Endodermal cell (in vitro differentiated cells): ENCODE data around the gene PGAM5. TPM values are rescaled to one million over a fixed set of nuclear protein-coding genes. Genes with fewer than 3 reads are reported as not detected.

Experiments
- DNase-seq: peaks from one replicate; pipeline ENCODE4 v3.0.0-alpha.2; 2017
- H3K27ac ChIP-seq: 2 replicates; pipeline ENCODE4 v1.5.1; 2013; ENCODE audit warnings: mild to moderate bottlenecking, low read depth, low read length, moderate library complexity
- H3K27me3 ChIP-seq: 2 replicates; pipeline ENCODE4 v1.6.1; 2013; ENCODE audit warnings: mild to moderate bottlenecking, low read length, moderate library complexity; ENCODE audit not compliant: insufficient read depth, control insufficient read depth, poor library complexity, severe bottlenecking
- H3K36me3 ChIP-seq: 2 replicates; pipeline ENCODE4 v1.7.0; 2013; ENCODE audit warnings: mild to moderate bottlenecking, low read length, moderate library complexity; ENCODE audit not compliant: control insufficient read depth, insufficient read depth
- H3K4me1 ChIP-seq: one replicate; pipeline ENCODE4 v1.7.0; 2013; ENCODE audit warnings: low read length; ENCODE audit not compliant: control insufficient read depth, insufficient read depth
- H3K4me3 ChIP-seq: 2 replicates; pipeline ENCODE4 v1.5.1; 2013; ENCODE audit warnings: mild to moderate bottlenecking, low read length, moderate library complexity
- H3K9ac ChIP-seq: 2 replicates; pipeline ENCODE4 v1.6.1; 2013; ENCODE audit warnings: mild to moderate bottlenecking, low read length, moderate library complexity; ENCODE audit not compliant: poor library complexity, severe bottlenecking; ENCODE audit errors: extremely low read depth
- H3K9me3 ChIP-seq: 2 replicates; pipeline ENCODE4 v1.6.1; 2013; ENCODE audit warnings: mild to moderate bottlenecking, low read length, moderate library complexity; ENCODE audit not compliant: control insufficient read depth
- H3K27ac Mint-ChIP-seq: 2 replicates; pipeline ENCODE4 v1.8.0; 2020; ENCODE audit warnings: mixed read lengths
- H3K27me3 Mint-ChIP-seq: 2 replicates; pipeline ENCODE4 v1.8.0; 2021; ENCODE audit warnings: mild to moderate bottlenecking, mixed read lengths; ENCODE audit not compliant: insufficient read depth
- H3K36me3 Mint-ChIP-seq: 2 replicates; pipeline ENCODE4 v1.8.0; 2020; ENCODE audit warnings: low read depth, mixed read lengths
- H3K4me1 Mint-ChIP-seq: 2 replicates; pipeline ENCODE4 v1.8.0; 2020; ENCODE audit warnings: mixed read lengths
- H3K4me3 Mint-ChIP-seq: 2 replicates; pipeline ENCODE4 v1.8.0; 2020; ENCODE audit warnings: mild to moderate bottlenecking, moderate library complexity, mixed read lengths
- H3K9me3 Mint-ChIP-seq: 2 replicates; pipeline ENCODE4 v1.8.0; 2020; ENCODE audit warnings: mild to moderate bottlenecking, mixed read lengths
- WGBS, 2 experiments: methylation state at CpG; one replicate each; pipeline versions ENCODE4 v1.1.5 to v1.1.7; 2013; ENCODE audit warnings: missing lambda C conversion rate in 2 of 2, mixed read lengths in 1 of 2; ENCODE audit not compliant: insufficient coverage in 1 of 2, insufficient read length in 1 of 2; 5-methylcytosine and 5-hydroxymethylcytosine counted together
- total RNA-seq, 2 donors: library from RNA; stranded (reverse); fragmentation: NEBNext Ultra II Directional in 1 of 2; extraction: Animal tissue kit (Norgen Biotek cat#: 25700) in 1 of 2; gene quantifications; 2 replicates in 1 of 2; 3 replicates in 1 of 2; pipeline ENCODE4 v1.2.1, GENCODE V29; 2021
- TF ChIP-seq, protein P1 (sequence below): fragments of 200-600 bp; sonication (generic); conservative IDR thresholded peaks from 2 replicates; pipeline ENCODE4 v1.5.0; 2021; ENCODE audit warnings: antibody characterized with exemption, mild to moderate bottlenecking

Gene PGAM5
- total RNA-seq, 2 donors from 2014 or later: 60.2 to 64.3 TPM

DNA sequence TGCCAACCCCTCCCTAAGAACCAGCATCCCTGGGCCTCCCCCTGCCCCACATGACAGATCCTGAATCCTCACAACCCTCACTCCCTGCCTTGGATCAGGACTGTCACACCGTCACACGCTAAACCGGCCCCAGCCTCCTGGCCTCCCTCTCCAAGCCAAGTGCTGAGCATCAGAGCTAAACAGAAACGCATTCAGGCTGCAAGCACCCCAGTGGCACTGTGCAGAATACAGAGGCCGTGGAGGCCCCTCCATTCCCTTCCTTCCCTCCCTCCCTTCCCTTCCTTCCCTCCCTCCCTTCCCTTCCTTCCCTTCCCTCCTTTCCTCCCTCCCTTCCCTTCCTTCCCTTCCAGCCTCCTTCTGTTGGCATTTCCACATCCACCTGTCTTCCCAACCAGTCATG lies 36.1 kb upstream of the PGAM5 start:
- no peak overlapping the region for H3K9ac ChIP-seq
- H3K4me1 ChIP-seq: no peaks in the 10 kb centered on the region
- no peaks in the 10 kb centered on the region for H3K9me3 ChIP-seq
- Mint-ChIP-seq H3K36me3 (peaks cover 82% of the 10 kb centered on the region), H3K27me3 (no peaks in the 10 kb centered on the region), H3K9me3 (no peaks in the 10 kb centered on the region), H3K4me3 (no peak overlapping the region), H3K27ac (no peak overlapping the region), H3K4me1 (peaks cover 4% of the 10 kb centered on the region)
- H3K27me3 ChIP-seq: no peaks in the 10 kb centered on the region
- TF ChIP-seq, protein P1, sequence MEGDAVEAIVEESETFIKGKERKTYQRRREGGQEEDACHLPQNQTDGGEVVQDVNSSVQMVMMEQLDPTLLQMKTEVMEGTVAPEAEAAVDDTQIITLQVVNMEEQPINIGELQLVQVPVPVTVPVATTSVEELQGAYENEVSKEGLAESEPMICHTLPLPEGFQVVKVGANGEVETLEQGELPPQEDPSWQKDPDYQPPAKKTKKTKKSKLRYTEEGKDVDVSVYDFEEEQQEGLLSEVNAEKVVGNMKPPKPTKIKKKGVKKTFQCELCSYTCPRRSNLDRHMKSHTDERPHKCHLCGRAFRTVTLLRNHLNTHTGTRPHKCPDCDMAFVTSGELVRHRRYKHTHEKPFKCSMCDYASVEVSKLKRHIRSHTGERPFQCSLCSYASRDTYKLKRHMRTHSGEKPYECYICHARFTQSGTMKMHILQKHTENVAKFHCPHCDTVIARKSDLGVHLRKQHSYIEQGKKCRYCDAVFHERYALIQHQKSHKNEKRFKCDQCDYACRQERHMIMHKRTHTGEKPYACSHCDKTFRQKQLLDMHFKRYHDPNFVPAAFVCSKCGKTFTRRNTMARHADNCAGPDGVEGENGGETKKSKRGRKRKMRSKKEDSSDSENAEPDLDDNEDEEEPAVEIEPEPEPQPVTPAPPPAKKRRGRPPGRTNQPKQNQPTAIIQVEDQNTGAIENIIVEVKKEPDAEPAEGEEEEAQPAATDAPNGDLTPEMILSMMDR: no peak
- H3K4me3 ChIP-seq: no peak overlapping the region
- H3K27ac ChIP-seq: no peak overlapping the region
- DNase-seq: no peak
- H3K36me3 ChIP-seq: peaks cover 91% of the 10 kb centered on the region
- WGBS, 2 experiments: 96 to 100% methylated on average over 5 of the region's 5 CpGs

DNA sequence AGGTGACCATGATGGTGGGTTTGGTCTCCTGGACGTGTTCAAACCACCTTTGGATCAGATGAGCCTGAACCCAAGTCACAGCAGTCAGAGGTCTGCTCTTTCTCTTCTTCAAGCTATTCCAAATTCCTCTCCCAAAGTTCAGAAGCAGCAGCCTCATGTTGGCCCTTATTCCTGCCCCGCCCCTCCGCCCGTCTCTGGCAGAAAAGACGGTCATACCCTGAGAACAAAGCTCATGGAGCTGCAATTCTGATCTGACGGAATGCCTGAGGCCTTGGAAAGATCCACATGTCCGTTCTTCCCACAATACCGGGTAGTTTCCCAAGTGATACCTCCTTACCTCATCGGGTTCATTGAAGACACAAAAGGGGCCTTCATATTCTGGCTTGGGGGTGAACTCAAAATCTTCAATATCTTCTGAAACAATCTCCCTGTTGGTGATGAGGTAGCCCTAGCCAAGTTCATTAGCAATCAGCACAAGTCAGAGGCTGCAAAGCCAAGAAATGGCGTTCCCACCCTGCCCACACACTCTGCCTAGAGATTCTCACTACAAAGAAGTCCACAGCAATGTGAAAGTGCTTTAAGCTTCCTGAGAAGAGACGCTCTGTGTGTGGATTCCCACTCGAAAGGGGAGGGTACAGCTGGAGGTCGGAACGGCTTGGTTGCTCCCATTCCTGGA lies 34.7 kb upstream of the PGAM5 start:
- Histone ChIP-seq H3K36me3 (peaks cover 91% of the 10 kb centered on the region), H3K4me3 (no peak overlapping the region), H3K9me3 (no peaks in the 10 kb centered on the region), H3K27ac (no peak overlapping the region), H3K9ac (no peak overlapping the region), H3K27me3 (no peaks in the 10 kb centered on the region), H3K4me1 (no peaks in the 10 kb centered on the region)
- no peaks in the 10 kb centered on the region for H3K9me3 Mint-ChIP-seq
- no peak overlapping the region for H3K4me3 Mint-ChIP-seq
- no peaks in the 10 kb centered on the region for H3K4me1 Mint-ChIP-seq
- H3K36me3 Mint-ChIP-seq: peaks cover 87% of the 10 kb centered on the region
- H3K27ac Mint-ChIP-seq: no peak overlapping the region
- TF ChIP-seq, protein P1: no peak
- no peak for DNase-seq
- WGBS, 2 experiments: 95 to 98% methylated on average over 10 to 14 of the region's 14 CpGs
- no peaks in the 10 kb centered on the region for H3K27me3 Mint-ChIP-seq

DNA sequence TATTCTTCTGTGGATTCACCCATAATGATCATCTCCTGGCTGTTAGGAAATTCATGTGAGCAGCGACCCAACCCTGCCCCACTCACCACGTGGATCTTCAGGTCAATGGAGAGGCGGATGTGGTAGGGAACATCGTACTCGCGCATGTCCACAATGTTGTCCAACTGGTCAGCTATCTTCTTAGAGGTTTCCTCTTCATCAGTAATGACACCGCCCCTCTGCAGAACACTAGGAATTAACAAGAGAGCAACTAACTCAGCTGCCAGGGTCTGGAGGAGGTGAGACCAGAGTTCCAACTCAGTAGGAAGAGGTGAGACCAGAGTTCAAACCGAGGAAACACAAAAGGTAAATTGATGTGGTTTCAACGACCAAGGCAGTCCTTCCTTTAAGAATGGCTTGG lies 33.1 kb upstream of the PGAM5 start:
- H3K4me3 Mint-ChIP-seq: no peak overlapping the region
- TF ChIP-seq, protein P1: no peak
- Histone ChIP-seq H3K36me3 (peaks cover 75% of the 10 kb centered on the region), H3K4me3 (no peak overlapping the region), H3K9me3 (no peaks in the 10 kb centered on the region), H3K27ac (no peak overlapping the region), H3K9ac (no peak overlapping the region), H3K27me3 (no peaks in the 10 kb centered on the region), H3K4me1 (no peaks in the 10 kb centered on the region)
- H3K27me3 Mint-ChIP-seq: no peaks in the 10 kb centered on the region
- no peak for DNase-seq
- WGBS, 2 experiments: 94 to 95% methylated on average over 9 of the region's 9 CpGs
- peaks cover 78% of the 10 kb centered on the region for H3K36me3 Mint-ChIP-seq
- no peaks in the 10 kb centered on the region for H3K9me3 Mint-ChIP-seq
- H3K27ac Mint-ChIP-seq: no peak overlapping the region
- no peaks in the 10 kb centered on the region for H3K4me1 Mint-ChIP-seq
